ENCODE measurements around the gene MYZAP.
A peak's percentile ranks its signal among the peaks of the same experiment; 100 is the strongest.

MYZAP gene

DNA sequence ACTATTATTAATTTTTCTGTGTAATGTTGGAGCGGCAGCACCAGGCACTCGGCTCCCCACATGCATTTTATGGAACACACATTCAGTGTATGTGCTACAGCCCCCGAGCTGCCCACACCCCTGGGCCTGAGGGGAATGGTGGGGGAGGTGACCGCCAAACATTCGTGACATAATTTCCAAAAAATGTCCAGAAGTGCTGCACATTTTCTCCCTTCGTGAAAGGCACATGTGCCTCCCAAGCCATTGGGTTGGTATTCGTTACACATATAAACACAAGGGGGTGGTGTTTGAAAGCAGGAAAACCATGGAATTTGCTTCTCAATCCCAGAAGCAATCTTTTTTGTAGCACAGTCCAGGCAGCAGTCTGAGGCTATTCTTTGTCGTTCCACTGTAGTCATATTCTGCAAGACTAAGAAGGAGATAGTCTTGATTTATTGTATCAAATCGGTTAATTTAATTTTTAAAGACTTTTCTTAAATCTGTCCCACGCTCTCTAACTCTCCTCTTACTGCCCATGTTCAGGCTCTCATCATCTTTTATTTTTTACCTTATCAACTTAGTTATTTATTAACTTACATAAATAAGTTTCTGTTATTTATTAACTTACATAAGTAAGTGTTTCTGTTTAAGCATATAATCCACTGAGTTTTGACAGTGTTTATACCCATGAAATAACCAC, 75.6 kb downstream of the MYZAP start:
- DNase-seq = peak; percentile 20

DNA sequence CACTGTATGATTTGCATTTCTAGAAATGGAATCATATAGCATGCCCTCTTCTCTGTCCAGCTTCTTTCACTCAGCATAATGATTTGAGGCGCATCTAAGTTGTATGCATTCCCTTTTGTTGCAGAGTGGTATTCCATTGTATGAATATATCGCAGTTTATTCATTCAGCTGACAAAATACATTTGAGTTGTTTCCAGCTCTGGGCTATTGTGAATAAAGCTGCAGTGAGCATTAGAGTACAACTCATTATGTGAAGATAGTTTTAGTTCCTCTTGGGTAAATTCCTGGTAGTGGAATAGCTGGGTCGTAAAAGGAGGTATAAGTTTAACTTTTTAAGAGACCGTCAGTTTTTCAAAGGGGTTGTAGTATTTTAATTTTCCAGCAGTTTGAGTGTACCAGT, 76.3 kb downstream of the MYZAP start:
- no peak for DNase-seq

DNA sequence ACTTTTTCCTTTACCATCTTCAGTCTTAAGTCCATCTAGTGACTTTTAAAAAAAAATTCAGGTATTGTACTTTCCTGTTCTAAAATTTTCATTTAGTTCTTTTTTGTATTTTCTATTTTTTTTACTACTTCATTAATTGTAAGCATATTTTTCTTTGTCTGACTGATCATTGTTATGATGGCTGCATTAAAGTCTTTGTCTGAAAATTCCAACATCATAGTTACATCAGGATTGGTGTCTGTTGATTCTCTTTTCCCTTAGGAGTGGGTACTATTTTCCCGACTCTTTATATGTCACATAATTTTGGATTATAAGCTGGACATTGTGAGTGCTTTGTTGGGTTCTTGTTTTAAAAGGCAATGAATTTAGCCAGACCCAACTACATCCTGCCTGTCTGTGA, 79.9 kb downstream of the MYZAP start:
- no peak for DNase-seq

DNA sequence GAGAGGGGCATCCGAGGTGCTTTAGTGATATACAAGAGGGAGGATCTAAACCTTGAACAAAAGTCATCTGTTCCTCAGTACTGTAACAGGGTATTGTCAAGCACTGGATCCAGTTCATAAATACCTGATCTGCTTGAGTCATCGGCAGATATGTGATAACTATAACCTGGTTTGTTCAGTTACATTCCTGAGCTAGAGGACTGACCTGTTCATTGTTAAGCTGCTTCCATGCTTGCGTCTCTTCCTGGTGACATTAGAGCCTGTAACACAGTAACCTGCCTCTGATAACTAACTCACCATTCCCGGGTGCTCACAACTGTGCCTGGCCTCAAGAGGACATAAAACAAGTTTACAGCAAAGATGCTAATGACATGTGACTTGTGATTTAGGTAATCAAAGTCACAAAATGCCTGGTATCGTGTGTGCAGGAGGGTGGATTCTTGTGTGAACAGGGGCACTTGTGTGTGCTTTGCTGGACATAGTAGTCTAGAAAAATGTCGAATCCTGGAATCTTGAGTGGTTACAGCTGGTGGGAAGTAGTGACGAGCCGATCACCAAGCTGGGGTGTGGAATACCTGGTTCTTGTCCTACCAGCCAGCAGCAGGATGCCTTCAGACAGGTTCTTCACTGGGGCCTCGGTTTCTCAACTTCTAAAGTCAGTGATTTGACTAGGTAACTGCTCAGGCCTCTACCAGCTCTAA, 83.9 kb downstream of the MYZAP start:
- no peak for DNase-seq

DNA sequence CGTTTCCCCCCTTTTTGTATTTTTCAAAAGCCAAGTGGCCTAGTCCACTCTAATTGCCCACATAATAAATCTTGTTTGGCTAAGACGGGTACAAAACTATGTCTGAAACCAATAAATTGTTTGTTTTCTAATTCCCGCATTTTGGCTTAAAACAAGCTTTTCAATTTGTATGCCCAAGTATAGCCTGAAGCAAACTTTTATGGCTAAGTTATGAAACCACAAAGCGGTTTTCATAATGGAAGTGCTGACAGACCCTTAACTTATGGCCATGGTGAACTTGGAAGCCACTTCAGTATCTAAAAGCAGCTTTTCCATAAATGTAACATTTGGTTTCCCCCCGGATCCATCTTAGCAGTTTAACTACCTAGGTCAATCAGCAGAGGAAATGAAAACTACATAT, 84.9 kb downstream of the MYZAP start:
- no peak for DNase-seq

DNA sequence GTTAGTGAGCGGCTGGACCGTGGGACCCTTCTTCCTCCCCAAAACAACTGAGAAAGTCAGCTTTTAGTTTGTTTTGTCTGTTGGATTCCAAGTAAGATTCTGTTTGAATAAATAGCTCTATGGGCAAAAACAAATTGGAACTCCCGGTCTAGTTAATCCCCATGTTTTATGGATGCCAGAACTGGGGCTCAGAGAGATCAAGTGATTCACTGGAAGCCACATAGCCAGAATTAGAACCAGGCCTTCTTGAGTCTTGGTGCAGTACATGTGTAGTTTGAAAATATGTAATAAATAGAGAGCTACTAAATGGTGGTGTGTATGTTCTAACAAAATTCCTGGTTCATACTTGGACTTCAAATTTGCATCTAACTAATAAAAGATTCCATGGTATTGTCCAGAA, 85.5 kb downstream of the MYZAP start:
- DNase-seq = no peak

DNA sequence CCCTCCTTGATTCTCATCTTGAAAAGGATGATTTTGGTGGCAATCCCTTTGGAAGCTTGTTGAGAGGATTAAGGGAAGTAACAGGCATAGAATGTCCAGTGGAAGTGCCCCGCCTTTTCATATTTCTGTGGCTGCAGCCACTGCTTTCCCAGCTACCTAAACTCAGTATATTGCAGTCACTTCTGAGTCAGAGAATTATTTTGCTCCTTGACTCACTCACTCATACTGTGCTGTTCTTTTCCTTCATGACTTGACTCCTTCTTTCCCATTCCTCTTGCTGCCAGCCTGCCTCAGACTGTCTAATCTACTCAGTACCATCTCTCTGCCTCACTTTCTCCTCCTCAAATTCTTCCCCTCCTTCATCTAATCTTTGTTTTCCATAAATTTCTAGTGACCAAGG, 88.3 kb downstream of the MYZAP start:
- DNase-seq = no peak

DNA sequence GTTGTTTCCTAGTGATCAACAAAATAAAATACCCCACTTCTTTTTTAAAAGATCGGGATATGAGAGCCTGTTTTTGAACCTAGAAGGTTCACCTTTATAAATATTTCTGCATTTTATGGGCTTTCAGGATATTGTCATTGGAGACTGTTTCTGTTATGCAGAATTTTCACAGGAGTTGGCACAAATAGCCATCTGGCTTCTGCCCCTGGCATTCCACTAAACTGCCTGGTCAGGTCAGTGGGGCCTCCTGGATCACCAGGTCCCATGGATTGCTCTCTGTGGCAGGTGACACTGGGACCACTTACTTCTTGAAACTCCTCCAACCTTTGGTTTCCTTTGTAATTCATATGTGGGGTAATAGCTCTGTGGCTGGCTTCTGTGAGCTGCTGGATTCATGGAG, 89.3 kb downstream of the MYZAP start:
- DNase-seq = no peak

DNA sequence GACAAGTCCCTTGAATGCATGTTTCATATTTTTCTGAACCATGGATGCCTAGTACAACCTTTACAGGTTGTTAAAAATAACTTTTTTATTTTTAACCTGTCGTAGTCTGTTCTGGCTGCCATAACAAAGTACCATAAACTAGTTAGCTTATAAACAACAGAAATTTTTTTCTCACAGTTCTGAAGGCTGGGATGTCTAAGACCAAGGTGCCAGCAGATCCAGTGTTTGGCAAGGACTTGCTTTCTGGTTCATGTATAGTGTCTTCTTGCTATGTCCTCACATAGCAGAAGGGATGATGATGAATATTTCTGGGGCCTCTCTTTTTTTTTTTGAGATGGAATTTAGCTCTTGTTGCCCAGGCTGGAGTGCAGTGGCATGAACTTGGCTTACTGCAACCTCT, 91.8 kb downstream of the MYZAP start:
- no peak for DNase-seq

DNA sequence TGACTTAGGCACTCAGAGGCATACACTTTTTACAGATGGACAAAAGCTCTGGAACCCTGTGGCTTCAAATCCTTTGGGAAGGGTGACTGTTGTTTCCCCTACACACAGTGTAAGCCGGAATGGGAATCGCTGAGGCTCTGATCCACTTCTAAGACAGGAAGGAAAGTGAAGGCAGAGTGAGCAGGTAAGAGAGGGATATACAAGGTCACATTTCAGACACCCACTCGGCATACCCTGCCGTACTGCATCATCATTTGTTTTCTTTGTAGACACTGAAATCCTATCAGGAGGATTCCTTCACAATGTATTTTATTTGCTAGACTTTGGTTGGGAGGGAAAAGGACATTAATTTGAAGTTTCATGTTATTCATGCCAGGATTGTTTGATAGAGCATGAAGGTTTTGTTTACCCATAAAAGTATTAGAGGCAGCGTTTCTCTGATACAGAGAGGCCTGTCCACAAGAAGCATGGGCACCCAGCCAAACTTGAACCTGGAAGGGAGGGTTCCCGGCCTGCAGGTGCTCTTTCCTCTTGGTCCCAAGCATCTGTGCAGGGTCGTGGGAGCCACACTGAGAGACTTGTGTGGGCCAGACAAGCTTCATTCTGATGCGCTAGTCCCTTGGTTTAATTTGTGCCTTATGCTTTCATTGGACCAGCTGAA, 92.9 kb downstream of the MYZAP start:
- DNase-seq = peak; percentile 48

DNA sequence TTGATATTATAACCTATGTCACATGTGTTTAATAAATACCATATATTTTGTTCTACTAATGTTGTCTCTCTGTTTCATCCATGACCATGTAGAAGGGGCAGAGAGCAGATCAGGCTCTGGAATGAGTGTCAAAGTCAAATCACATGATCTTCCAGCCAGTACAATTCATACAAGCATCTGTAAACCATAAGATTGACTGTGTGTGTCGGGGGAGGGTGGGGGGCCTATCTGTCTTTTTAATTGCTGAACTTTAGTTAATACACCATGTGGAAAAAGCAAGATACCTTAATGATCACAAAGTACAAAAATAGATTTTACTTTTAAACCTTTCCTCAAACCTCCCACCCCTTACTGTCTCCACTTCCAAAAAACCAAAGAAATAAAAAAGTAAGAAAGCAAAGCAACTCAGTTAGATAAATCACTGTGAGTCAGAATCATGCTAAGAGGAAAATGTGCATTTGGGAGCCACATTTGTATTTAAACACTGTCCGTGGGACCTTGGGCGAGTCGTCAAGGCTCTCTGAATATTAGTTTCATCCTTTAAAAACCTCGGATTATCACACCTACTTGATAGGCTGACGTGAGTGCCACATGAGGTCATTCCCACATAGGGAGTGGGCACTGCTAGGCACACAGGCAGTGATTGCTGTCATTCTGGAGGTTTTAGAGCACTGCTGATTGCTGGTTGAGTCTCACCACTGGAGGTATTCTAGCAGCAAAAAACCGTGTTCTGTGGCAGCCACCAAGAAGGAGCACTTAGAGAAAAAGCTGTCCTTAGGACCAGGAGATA, 93.8 kb downstream of the MYZAP start:
- no peak for DNase-seq

DNA sequence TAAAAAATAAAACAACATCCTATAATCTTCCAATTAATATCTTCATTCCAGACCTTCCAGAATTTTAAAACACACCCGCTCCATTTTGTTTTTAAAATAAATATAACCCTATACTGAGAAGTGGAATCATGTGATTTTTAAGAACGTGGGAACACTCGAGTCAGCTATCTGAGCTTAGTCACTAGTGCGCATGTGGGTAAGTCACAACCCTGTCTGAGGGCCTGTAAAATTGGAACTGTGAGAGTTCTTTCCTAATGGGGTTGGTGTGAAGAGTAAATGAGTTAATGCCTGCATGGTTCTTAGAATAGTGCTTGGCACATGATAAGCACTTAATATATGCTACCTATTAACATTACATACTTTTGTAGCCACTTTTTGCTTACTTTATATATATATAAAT, 95.0 kb downstream of the MYZAP start:
- no peak for DNase-seq

DNA sequence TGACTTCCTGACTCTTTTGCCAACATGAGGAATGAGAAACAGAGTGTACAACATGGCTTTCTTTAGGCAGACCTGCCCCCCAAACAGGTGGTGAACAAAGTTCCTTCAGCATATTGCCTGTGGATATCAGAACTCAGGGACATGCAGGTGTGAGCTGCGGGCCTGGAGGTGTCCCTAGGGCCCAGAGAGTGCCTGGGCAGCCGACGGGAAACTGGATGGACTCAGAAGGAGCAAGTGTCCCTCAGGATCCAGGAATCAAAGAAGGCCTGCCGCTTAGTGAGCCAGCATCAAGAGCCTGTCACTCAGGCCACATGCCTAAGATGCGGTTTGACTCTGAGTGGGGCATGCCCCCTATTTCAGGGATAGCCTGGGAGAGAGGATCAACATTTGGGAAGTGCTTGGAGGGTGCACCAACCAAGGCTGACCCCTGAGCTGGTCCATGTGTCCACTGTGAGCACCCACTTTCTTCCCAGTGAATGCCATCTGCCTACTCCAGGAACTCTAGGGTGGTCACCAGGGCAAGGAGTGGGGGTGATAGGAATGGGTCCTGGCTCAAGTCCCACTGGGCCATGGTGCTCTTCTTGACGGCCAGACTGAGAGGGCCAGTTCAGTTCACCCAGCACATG, 98.8 kb downstream of the MYZAP start:
- no peak for DNase-seq

DNA sequence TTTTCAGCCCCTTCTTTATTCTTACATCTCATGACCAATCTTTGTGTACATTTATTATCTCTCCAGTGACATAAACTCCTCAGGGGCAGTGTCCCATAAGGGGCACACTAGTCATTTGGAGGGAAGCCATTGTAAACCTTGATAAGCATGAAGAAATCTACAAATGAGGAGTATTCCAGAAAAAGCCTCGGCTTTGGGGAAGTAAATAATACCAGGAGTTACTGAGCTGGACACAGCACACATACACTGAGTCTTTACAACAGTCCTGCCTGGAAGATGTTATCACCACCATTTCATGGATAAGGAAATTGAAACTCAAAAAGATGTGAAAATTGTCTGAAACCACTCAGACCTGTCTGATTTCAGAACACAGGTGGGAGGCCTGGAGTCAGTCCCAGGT, 99.4 kb downstream of the MYZAP start:
- DNase-seq = no peak

DNA sequence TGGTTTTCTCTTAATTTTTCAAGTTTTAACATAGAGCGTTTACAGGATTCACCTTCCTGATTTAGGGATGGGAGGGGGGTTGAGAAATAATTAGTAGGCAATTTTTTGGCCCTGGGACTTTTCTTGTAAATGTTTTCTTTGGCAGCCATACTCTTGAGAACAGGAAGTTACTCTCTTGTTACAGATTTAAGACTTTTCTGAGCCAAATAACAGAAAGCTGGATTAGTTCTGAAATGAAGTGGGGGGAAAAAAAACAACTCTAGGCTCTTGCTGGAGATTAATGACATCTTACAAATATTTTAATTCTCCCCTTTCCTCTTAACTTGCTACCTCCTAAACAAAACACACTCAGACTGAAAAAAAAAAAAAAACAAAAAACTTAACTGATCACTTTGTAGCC, 101.0 kb downstream of the MYZAP start:
- DNase-seq = no peak

DNA sequence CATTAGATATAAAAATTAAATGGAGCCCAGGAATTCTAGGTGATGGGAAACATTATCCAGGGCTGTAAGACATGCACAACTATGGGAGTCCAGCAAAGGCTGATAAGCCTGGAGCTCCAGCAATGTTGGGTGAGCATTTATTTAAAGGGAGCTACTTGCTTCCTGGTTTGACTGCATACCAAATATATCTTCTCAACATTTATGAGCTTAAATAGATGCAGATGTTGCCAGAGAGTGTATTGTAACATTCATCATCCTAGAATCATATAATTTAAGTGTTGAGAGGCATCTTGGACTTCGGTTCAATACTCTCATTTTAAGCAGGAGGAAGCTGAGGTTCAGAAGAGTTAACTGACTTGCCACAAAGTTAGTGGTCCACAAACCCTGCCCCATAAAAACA, 102.6 kb downstream of the MYZAP start:
- DNase-seq = no peak

DNA sequence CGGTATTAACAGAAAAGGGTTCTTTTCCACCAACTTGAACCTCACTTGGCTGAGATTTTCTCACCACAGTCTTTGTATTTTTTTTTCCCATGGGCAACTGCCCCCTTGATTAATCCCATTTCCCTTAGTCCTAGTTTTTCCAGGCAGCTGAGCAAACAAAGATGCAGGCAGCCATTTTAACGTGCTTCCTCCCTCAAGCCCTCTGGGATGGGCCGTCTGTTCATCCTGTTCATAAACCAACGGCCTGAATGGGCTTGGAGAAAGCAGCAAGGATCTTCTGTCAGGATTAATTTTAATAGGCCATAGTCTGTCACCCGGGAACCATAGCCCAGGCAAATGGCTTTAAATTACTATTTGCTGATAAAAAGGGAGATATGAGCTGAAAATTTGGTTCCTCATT, 104.4 kb downstream of the MYZAP start:
- peak; percentile 29 for DNase-seq

DNA sequence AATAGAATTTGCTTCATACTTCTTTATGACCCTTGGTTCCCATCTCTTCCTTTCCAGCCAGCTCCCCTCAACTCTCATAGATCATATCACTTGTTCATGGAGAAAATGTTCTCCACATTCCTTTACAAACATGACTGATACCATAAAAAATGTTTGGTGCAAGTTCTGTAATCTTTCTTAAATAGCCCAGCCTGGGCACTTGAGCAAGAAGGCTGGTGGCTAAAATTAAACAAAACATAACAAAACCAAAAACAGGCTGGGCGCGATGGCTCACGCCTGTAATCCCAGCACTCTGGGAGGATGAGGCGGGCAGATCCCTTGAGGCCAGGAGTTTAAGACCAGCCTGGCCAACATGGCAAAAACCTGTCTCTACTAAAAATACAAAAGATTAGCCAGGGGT, 105.9 kb downstream of the MYZAP start:
- DNase-seq = no peak

DNA sequence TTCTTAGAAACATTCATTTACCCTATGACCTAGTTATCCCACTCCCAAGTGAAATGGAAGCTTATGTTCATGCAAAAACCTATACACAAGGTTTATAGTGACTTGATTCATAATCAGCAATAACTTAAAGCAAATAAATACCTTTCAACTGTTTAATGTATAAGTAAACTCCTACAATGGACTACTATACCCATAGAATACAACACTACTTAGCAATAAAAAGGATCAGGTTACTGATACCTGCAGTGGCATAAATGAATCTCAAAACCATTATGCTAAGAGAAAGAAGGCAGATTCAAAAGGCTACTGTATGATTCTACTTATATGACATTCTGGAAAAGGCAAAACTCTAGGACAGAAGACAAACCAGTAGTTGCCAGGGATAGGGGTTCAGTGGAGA, 106.5 kb downstream of the MYZAP start:
- DNase-seq = no peak

DNA sequence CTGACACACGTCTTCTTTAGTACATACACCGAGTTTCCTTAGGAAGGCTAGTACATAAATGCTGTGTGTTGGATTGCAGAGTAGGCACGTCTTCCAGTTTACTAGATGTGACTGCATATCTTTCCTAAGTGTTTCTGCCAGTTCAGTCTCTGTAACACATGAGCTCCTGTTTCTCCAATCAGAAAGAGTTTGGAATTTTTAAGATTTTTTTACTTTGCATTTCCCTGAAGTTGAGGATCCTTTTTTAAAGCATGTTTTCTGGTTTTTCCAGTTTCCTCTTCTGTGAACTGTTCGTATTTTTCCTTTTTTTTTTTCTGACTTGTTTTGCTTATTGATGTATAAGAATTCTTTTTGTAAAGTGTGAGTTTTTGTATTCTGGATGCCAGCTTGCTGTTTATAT, 107.3 kb downstream of the MYZAP start:
- no peak for DNase-seq

DNA sequence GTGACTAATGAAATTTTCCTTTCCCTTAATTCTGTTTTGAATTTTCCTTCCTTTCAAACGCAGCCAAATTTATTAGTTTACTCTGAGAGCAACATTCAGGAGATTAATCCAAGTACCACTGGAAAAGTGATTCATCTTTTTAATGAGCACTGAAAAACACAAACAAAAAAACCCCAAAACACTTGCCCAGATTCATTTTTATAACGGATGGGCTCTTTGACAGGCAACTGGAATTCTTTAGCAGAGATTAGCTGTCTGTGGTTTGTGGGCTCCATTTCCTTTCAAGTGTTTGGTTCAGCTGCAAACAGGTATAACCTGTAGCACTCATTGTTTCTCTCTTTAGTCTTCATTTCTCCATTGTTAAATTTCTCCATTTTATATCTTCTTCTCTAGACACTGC, 111.7 kb downstream of the MYZAP start:
- DNase-seq = no peak

DNA sequence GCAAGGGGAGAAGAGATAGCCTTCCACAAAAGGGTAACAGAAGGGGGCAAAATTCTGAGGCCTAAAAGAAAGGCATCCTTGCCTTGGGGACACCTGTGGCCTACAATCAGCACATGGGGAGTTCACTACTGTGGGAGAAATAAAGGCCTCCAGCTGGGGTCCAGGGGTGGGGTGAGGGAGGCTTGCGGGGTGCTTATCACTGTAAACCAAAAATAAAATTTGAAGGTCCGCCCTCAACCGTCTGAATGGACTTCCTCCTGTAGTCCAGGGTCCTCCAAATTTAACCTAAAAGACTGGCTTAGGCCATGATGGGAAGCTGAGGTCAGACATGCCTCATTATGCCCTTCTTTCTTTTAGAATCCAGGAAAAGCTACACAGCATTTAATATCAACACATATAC, 112.7 kb downstream of the MYZAP start:
- no peak for DNase-seq

DNA sequence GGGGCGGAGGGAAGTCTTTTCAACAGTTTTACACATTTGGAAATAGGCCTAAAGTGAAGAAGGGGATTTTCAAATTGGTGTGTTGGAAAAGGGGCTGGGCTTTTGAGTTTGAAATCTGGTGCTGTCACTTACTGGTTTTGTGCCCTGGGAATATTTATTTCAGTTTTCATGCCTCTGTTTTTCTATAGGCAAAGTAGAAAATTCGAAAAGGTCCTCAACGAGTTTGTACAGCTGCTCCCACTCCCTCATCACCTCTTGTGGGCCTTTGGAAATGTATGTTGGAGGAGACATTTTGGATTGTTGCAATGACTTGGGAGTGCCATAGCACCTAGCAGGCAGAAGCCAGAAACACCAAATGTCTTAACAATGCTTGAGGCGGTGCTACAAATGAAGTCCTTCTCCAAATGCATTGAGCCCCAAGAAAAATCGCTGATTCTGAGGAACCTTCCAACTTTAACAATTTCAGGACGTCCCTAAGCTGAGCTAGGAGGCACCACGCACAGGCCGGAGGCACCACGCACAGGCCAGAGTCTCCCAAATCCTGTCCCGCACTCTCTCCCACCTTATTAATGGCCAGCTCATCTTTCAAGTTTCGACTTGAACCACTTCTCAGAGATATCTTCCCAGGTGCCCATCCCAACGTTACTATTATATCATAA, 114.2 kb downstream of the MYZAP start:
- no peak for DNase-seq

Measured in NCI-H345 (cell line).